IPS DF 6.9 (cell line): ENCODE results near the gene TRIP13.
"Not testable (repeated sequence)": the region's sequence is repeated elsewhere in the genome, so short reads cannot be mapped to it uniquely, and the experiment has no call there.

Source experiments
- DNase-seq: peaks from one replicate; pipeline ENCODE4 v3.0.0-alpha.2; 2013; ENCODE audit warnings: low read depth, low spot score
- H3K27ac ChIP-seq: one replicate; pipeline ENCODE4 v1.5.1; 2013; ENCODE audit warnings: low read length, control low read depth
- H3K27me3 ChIP-seq: 2 replicates; pipeline ENCODE4 v1.6.1; 2013; ENCODE audit warnings: mild to moderate bottlenecking, low read length; ENCODE audit not compliant: control insufficient read depth, insufficient read depth
- H3K36me3 ChIP-seq: 2 replicates; pipeline ENCODE4 v1.6.1; 2013; ENCODE audit warnings: low read length; ENCODE audit not compliant: control insufficient read depth, insufficient read depth
- H3K4me1 ChIP-seq: 2 replicates; pipeline ENCODE4 v1.6.1; 2013; ENCODE audit warnings: low read length; ENCODE audit not compliant: control insufficient read depth, insufficient read depth
- H3K4me3 ChIP-seq: 2 replicates; pipeline ENCODE4 v1.5.1; 2013; ENCODE audit warnings: mild to moderate bottlenecking, low read length
- H3K9me3 ChIP-seq: 2 replicates; pipeline ENCODE4 v1.6.1; 2013; ENCODE audit warnings: low read length, inconsistent platforms; ENCODE audit not compliant: control insufficient read depth, insufficient read depth
- WGBS: extraction: QIAGEN DNeasy Blood & Tissue Kit; methylation state at CpG from one replicate; pipeline ENCODE4 v1.1.7; 2013; ENCODE audit warnings: mixed read lengths, missing lambda C conversion rate; ENCODE audit not compliant: insufficient read length, insufficient coverage; 5-methylcytosine and 5-hydroxymethylcytosine counted together

Gene TRIP13

DNA sequence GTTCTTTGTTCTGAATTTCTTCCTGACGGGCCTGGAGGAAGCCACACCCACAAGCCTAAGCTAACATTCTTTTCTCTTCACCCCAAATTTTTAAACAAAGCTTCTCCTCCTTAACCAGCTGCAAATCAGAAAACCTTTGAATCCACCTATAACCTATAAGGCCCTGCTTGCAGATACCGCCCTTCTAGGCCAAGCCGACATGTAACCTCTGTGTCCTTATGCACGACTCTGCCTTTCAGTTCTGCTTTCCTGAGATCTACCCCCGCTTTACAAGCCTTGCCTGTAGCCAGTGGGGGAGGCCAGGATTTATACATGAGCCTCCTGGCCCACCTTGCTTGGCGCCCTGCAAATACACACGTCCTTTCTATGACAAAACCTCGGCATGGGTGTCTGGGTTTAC is 19.4 kb upstream of the TRIP13 start:
- Histone ChIP-seq H3K4me3 (no peak overlapping the region), H3K36me3 (peaks cover 61% of the 10 kb centered on the region), H3K27me3 (no peaks in the 10 kb centered on the region), H3K9me3 (no peaks in the 10 kb centered on the region), H3K4me1 (no peaks in the 10 kb centered on the region), H3K27ac (no peak overlapping the region)
- no CpG with 5 or more reads among the region's 8 CpGs for WGBS
- no peak for DNase-seq

DNA sequence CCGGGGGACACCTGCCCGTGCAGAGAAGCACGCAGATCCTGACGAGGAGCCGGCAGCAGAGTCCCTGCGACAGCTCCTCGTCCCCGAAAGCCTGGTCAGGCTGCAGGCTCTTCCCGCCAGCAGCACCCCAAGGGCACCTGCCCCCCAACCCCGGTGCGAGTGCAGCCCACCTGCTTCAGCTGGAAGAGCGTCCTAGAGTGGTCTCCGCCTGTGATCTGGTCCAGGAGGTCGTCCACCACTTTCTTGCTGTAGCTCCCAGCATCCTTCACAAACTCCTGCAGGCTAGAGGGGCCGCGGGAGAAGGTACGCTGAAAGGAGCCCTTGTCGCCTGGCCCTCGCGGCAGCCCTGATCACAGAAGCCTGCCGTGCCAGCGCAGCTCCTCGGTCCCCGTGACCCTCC is 16.8 kb upstream of the TRIP13 start:
- no CpG with 5 or more reads among the region's 24 CpGs for WGBS
- peaks cover 41% of the 10 kb centered on the region for H3K36me3 ChIP-seq

DNA sequence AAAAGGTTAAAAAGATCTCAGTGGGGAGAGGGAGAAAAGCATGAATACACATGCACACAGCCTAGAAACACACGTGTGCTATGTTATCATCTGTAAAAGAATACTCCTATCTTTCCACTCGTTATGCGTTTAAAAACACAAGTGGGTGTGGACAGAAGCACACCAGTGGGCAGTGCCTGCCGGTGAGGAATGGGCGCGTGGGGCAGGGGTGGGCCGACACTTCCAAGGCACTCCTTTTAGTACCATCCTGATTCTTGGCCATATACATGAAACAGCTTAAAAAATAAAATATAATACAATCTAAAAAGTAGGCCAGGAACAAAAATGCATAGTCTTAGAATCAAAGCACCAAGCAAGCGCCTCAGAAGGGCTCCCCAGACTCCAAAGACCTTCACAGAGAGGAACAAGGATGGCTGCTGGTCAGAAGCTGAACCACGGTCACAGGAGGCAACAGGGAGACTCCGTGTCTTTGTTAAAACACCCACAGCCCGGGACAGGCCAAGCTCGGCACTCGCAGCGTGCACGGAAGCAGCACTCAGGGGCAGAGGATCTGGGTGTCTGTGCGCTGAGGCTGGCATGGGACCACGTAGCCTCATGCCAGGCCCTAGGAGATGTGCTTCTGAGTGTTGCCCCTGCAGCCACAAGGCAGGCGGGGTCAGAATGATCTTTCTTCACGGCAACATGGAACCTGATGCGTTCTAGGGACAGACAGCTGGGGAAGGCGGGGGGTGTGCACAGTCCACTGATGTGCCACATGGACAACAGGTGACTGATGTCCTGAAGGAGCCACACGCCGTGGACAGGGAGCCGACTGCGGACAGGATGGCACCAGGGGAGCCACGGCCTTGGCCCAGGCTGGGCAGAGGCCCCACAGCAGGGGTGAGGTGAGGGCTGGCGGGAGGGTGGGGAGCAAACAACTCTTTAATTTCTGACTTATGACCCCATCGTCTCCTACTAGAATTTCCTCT is 16.0 kb upstream of the TRIP13 start:
- no CpG with 5 or more reads among the region's 28 CpGs for WGBS
- H3K4me3 ChIP-seq, result no peak overlapping the region
- H3K27me3 ChIP-seq, result no peaks in the 10 kb centered on the region
- no peaks in the 10 kb centered on the region for H3K4me1 ChIP-seq
- DNase-seq, result no peak
- no peaks in the 10 kb centered on the region for H3K9me3 ChIP-seq
- no peak overlapping the region for H3K27ac ChIP-seq
- H3K36me3 ChIP-seq, result peaks cover 40% of the 10 kb centered on the region

More for the DNA sequence above, 16.8 kb upstream of the TRIP13 start:
- Histone ChIP-seq H3K4me1 (no peaks in the 10 kb centered on the region), H3K9me3 (no peaks in the 10 kb centered on the region), H3K27ac (no peak overlapping the region), H3K4me3 (no peak overlapping the region), H3K27me3 (no peaks in the 10 kb centered on the region)
- no peak for DNase-seq

DNA sequence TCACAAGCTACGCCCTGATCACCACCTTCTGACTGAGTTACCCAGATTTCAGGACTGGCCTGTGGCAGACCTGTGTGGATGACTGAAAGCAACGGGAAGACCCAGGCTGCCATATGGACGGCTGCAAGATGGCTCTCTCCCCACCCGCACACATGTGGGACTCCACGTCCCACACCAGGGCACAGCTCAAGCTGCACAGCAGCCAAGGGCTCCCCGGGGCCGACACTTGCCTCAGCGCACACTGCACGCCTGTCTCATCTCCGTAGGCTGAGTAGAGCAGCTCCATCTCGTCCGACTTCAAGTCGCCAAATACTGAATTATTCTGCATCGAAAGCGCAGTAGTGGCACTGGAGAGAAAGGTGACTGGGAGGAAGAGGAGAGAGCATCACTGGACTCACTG is 14.6 kb upstream of the TRIP13 start:
- Histone ChIP-seq H3K4me1 (no peaks in the 10 kb centered on the region), H3K9me3 (no peaks in the 10 kb centered on the region), H3K36me3 (peaks cover 48% of the 10 kb centered on the region), H3K27ac (no peak overlapping the region), H3K27me3 (no peaks in the 10 kb centered on the region), H3K4me3 (no peak overlapping the region)
- DNase-seq, result no peak
- no CpG with 5 or more reads among the region's 15 CpGs for WGBS

DNA sequence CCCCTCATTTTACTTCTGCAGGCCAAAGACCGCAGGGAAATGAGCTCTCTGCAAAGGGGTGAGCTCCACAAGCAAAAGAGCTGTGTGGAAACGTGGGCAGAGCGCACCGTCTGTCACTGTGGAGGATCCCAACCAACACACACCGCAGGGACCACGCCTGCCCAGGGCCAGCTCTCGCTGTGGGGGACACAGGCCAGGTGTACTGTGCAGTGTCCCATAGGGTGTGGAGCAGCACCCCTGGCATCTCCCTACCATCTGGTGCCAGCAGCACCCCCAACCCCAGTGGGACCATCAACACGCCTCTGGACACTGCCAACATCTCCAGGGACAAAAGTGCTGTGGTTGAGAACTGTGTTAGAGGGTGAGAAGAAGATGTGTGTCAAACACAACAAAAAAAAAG is 14.0 kb upstream of the TRIP13 start:
- H3K27ac ChIP-seq, H3K4me3 ChIP-seq, H3K4me1 ChIP-seq, H3K9me3 ChIP-seq, DNase-seq, H3K27me3 ChIP-seq: not testable (repeated sequence)
- peaks cover 54% of the 10 kb centered on the region for H3K36me3 ChIP-seq
- whole genome bisulfite sequencing, result no CpG with 5 or more reads among the region's 8 CpGs

DNA sequence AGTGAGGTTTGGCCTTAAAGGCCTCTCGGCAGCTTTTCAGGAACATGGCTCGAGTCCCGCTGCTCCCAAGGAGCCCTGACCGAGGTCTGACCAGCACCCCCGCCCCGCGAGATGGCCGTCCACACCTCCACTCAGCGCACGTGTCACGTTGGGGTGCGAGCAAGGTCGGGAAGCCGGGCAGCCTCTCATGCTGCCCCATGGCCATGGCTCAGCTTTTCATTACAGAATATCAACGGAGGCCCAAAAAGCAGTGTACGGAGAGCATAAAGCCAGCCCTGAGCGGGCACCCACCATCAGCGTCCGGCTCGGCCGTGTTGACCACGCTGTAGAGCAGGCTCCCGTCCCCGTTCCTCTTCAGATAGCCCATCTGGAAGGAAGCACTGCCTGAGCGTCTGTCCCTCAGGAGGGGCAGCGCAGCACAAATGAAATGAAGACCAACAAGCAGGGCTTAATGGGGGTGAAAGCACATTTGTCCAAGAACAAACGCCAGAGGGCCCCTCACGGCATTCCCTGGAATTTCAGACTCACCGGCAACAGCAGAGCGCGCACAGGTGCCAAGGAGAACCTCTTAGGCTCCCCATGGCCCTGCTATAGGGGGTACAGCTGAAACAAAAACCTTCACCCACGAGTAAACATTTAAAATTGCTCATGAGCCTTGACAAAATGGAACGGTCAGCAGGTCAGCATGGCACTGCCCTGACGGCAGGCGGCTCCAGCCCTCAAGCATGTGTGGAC is 11.7 kb upstream of the TRIP13 start:
- no peak overlapping the region for H3K27ac ChIP-seq
- peaks cover 61% of the 10 kb centered on the region for H3K36me3 ChIP-seq
- DNase-seq, result no peak

DNA sequence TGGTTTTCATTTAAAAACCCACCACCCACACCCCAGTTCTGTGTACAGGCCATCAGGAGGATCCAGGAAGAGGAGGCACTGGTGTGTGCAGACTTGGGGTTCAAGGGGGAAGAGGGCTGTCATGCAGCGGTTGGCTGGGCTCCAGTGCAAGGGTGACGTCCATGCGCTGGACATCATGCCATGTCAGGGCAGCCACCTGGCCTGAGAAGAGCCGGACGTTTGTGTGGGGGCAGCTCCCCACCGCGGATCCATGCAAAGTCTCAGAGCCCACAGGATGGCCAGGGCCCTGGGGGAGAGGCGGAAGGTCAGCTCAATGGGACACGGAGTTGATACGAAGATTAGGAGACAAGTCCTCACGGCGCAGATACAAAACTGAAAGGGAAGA is 11.1 kb upstream of the TRIP13 start:
- peaks cover 62% of the 10 kb centered on the region for H3K36me3 ChIP-seq
- no peak overlapping the region for H3K27ac ChIP-seq
- no peaks in the 10 kb centered on the region for H3K27me3 ChIP-seq
- H3K4me3 ChIP-seq, result no peak overlapping the region
- H3K4me1 ChIP-seq, result no peaks in the 10 kb centered on the region
- H3K9me3 ChIP-seq, result no peaks in the 10 kb centered on the region
- DNase-seq, result no peak
- no CpG with 5 or more reads among the region's 12 CpGs for WGBS

More for the DNA sequence above, 11.7 kb upstream of the TRIP13 start:
- no peak overlapping the region for H3K4me3 ChIP-seq
- no peaks in the 10 kb centered on the region for H3K4me1 ChIP-seq
- H3K9me3 ChIP-seq, result no peaks in the 10 kb centered on the region
- WGBS, result no CpG with 5 or more reads among the region's 35 CpGs
- no peaks in the 10 kb centered on the region for H3K27me3 ChIP-seq

DNA sequence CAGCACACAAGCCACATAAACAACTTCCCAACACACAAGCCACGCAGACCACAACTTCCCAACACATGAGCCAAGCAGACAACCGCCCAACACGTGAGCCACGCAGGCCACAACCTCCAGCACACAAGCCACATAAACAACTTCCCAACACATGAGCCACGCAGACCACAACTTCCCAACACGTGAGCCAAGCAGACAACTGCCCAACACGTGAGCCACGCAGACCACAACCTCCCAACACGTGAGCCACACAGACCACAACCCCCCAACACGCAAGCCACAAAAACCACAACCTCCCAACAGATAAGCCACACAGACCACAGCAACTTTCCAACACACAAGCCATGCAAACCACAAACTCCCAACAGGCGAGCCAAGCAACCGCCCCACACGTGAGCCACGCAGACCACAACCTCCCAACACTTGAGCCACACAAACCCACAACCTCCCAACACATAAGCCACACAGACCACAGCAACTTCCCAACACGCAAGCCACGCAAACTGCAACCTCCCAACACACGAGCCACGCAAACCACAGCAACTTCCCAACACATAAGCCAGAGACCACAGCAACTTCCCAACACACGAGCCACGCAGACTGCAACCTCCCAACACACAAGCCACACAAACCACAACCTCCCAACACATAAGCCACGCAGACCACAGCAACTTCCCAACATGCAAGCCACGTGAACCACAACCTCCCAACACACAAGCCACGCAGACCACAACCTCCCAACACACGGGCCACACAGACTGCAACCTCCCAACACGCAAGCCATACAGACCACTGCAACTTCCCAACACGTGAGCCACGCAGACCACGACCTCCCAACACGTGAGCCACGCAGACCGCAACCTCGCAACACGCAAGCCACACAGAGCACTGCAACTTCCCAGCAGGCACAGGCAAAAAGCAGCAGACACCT is 10.2 kb upstream of the TRIP13 start:
- Histone ChIP-seq H3K36me3 (peaks cover 65% of the 10 kb centered on the region), H3K4me3 (no peak overlapping the region), H3K9me3 (no peaks in the 10 kb centered on the region), H3K4me1 (no peaks in the 10 kb centered on the region), H3K27me3 (no peaks in the 10 kb centered on the region), H3K27ac (no peak overlapping the region)
- DNase-seq, result no peak
- WGBS, result no CpG with 5 or more reads among the region's 33 CpGs

DNA sequence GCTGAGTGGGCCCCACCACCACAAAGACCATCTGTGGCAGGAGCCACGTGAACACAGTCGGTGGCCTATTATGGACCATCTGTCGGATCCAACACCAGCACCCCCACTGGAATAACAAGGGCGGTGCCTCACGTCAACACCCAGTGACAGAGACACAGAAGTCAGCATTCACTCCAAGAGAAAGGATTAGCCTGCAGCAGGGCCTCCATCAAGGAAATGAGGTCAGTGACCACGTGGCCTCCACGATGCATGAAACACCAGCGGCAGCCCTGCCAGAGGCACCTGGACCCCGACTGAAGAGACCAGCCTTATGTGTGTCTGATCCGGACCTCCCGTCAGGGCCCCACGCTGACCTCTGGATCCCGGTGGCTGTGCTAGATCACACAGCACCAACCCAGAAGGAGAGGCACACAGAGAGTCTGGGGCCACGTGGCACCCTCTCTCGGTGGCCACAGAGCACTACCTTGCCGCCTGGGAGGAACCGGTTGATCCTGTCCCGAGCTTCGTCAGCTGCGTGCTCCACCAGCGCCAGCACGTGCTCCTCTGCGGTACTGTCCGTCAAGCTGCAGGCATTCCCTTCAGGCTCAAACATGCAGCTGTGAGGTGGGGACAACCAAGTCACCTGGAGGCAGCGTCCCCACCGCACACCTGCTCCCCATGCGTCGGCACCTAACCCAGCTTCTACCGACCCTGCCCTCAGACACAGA is 9.1 kb upstream of the TRIP13 start:
- H3K36me3 ChIP-seq, result peaks cover 59% of the 10 kb centered on the region
- H3K27ac ChIP-seq, result no peak overlapping the region
- DNase-seq, result no peak
- no peaks in the 10 kb centered on the region for H3K4me1 ChIP-seq
- WGBS, result no CpG with 5 or more reads among the region's 29 CpGs
- H3K27me3 ChIP-seq, result no peaks in the 10 kb centered on the region
- H3K9me3 ChIP-seq, result no peaks in the 10 kb centered on the region
- no peak overlapping the region for H3K4me3 ChIP-seq
